Spleen (tissue), 7 donors: ENCODE data around the gene JAML.

ENCODE experiments used
- CTCF ChIP-seq, 11 experiments: fragments of 200-600 bp in 7 of 11; fragments of 450-650 bp in 4 of 11; sonication (generic) in 4 of 11; IDR thresholded peaks in 8 of 11; conservative IDR thresholded peaks in 3 of 11; 1 replicate in 7 of 11; 2 replicates in 4 of 11; pipeline versions ENCODE4 v1.4.0 to v1.8.0; 2016 to 2021; ENCODE audit warnings: antibody characterized with exemption in 11 of 11, inconsistent platforms in 4 of 11, mild to moderate bottlenecking in 1 of 11
- POLR2A ChIP-seq, 3 donors: fragments of 450-650 bp; IDR thresholded peaks; one replicate each; pipeline ENCODE4 v1.5.1; 2017; ENCODE audit warnings: antibody characterized with exemption in 3 of 3, mild to moderate bottlenecking in 1 of 3
- donor health status: DM: no; HTN: no; CAD: no; lungs with moderate emphysema.
- donor health status: DM: no; HTN: no; CAD: no.
- donor health status: DM: no; HTN: no; CAD: no.

GRCh38 chr11:118167253-118167652, 57.6 kb downstream of the JAML start:
- TF ChIP-seq CTCF (IDR thresholded peaks at IDR 0.05 in 8 of 11, conservative IDR thresholded peaks at IDR 0.05 in 3 of 11) (no peak), POLR2A (IDR thresholded peaks at IDR 0.05) (no peak)
